HG02885 (cell line): ENCODE results near the gene CYP4F12.

Source experiments
- ATAC-seq: cut with Tn5 transposase; IDR thresholded peaks from one replicate; pipeline ENCODE4 v1.9.1; 2021; ENCODE audit warnings: mild to moderate bottlenecking; ENCODE audit not compliant: unreplicated experiment, poor library complexity

CYP4F12 gene, protein sequence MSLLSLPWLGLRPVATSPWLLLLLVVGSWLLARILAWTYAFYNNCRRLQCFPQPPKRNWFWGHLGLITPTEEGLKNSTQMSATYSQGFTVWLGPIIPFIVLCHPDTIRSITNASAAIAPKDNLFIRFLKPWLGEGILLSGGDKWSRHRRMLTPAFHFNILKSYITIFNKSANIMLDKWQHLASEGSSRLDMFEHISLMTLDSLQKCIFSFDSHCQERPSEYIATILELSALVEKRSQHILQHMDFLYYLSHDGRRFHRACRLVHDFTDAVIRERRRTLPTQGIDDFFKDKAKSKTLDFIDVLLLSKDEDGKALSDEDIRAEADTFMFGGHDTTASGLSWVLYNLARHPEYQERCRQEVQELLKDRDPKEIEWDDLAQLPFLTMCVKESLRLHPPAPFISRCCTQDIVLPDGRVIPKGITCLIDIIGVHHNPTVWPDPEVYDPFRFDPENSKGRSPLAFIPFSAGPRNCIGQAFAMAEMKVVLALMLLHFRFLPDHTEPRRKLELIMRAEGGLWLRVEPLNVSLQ

DNA sequence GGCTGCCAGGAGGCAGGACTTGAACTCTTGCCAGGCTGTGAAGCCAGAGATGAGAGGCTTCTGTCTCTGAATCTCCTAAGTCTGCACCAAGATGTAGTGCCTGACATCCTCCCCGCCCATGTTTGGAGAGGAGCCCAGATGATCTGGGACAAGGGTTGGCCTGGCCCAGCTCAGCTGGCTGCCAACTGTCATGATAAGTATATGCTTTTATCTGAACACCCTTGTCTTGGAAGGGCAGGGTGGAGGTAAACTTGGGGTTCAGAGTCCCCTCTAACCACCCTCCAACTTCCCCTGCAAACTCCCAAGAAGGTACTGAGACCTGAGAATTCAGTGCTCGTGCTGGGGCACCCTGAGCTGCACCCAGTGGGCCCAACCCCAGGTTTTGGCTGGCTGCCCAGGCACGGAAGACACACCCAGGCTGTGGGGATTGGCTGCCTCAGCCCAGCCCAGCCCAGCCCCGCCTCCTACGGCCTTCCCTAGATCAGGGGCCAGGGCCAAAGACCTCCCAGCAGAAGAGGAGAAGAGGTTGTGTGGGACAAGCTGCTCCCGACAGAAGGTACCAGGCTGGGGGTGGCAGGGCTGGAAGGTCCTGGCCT, at the start of gene CYP4F12:
Gene CYP4F12 (plus strand): TSS at position 508 of the 596 bp plus-strand sequence. CDS start 443 bp downstream, outside the sequence.
- no peak for ATAC-seq

DNA sequence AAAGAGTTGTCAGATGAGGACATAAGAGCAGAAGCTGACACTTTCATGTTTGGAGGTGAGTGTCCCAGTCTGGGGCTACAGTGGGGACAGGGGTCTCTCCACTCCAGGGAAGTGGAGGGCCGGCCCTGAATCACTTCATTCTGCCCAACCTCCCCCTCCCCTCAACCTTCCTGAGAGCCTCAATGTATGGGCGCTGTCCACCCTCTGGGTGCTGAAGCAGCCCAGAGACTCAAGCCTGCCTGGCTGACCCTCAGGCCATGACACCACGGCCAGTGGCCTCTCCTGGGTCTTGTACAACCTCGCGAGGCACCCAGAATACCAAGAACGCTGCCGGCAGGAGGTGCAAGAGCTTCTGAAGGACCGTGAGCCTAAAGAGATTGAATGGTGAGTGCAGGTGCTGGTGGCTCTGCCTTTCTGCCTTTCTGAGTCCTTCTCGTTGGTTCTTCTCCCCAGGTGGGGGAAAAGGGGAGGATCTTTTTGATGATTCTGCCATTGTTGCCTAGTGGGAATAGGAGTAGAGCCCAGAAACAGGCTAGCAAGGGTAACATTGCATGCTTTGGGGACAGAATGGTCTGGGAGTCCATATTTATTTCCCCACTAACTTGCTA, 49.1 kb upstream of the CYP4F12 start:
- no peak for ATAC-seq

DNA sequence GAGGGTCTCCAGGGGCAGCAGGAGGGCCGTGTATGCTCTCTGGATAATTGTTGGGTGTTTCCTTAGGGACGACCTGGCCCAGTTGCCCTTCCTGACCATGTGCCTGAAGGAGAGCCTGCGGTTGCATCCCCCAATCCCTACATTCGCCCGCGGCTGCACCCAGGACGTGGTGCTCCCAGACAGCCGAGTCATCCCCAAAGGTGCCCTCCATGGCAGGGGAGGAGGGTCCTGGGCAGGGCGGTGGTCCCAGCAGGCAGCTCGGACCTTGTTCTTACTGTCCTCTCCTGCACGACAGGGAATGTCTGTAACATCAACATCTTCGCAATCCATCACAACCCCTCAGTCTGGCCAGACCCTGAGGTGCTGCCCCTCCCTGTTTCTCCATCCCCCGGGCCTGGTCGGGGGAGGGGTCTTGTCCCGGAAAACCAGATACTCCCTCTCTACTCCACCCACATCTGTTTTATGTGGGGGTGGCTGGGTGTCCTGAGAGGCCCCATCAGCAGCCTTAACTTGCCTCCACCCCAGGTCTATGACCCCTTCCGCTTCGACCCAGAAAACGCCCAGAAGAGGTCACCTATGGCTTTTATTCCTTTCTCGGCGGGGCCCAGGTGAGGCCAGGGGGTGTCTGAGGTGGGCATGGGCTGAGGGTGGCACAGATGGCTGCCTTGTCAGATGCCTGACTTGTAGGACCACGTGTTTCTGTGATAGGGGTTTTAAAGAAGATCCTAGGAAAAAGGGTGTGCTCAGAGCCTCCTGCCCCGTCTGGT, 44.5 kb upstream of the CYP4F12 start:
- no peak for ATAC-seq

DNA sequence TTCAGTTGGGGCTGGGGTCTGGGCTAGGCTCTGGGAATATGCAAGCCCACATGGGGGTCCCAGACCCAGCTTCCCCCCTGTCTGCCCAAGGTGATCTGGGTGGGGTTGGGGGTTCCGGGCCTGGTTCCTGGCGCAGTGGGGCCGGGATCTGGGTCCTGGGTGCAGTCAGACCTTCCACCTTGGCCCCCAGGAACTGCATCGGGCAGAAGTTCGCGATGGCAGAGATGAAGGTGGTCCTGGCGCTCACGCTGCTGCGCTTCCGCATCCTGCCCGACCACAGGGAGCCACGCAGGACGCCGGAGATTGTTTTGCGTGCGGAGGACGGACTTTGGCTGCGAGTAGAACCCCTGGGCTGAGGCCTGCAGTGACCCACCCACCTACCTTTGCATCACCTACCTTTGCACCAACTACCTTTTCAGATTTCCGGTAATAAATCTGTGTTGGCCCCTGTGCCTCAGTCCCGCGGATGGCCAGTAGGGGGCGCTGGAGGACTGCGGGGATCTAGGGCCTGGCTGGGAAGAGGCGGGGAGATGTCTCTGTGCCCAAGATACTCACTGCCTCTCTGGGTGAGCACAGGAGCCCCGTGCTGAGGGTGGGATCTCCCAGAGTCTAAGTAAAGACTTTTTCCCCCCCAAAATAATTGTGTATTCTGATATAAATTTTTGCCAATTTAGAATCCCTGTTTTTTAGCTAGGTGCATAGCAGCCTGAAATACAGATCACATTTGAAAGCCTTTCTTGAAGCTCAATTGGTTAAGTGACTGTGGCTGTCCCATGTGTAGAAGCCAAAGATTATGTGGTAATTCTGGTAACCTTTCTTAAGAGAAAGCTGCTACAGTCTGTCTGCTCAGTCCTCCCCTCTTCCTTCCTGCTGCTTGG, 43.6 kb upstream of the CYP4F12 start:
- ATAC-seq = no peak

DNA sequence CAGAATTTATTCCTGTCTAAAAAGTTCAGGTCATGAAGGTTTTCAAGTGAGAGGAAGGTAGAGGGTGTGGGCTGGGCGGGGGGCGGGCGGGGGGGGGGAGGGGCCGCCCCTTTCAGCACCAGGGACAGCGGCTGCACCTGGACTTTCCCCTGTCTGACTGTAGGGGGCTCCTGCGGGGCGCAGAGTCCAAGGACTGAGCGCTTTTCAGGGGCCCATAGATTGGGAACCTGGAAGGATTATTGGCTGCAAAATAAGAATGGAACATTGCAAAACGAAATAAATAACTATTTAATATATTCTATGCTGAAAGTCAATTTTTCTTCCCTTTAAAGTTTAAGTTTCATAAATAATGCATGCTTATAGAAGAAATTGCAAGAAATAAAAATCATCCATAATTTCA, 41.1 kb upstream of the CYP4F12 start:
- ATAC-seq = no peak

DNA sequence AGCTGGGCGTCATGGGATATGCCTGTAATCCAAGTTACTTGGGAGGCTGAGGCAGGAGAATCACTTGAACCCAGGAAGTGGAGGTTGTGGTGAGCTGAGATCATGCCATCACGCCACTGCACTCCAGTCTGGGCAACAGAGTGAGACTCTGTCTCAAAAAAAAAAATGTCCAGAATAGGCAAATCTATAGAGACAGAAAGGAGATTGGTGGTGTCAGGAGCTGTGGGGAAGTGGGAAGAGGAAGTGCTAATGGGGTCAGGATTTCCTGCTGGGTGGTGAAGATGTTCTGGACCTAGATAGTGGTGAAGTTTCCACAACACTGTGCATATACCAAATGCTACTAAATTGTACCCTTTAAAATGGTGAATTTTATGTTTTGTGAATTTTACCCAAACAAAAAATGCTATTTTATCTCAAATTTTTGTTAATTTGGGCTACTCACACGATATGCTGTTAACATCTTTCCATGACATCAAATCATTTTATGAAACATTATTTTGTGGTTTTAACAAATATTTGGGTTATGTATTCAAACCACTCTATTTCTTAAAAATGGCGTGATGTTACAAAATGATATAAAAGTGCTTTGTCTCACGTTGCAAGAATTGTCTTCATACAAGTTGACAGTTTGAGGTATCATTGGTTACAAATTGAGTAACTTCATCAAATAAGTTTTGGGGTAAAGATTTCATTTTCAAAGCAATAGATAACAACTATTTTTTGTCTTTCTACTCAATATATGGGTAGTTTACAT, 39.6 kb upstream of the CYP4F12 start:
- no peak for ATAC-seq

DNA sequence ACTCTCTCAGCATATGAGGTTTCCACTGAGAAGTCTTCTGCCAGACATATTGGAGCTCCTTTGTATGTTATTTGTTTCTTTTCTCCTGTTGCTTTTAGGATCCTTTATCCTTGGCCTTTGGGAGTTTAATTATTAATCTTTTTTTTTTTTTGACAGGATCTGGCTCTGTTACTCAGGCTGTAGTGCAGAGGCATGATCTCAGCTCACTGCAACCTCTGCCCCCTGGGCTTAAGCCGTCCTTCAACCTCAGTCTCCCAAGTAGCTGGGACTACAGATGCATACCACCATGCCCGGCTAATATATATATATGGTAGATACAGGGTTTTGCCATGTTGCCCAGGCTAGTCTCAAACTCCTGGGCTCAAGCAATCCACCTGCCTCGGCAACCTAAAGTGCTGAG, 38.8 kb upstream of the CYP4F12 start:
- ATAC-seq = no peak

DNA sequence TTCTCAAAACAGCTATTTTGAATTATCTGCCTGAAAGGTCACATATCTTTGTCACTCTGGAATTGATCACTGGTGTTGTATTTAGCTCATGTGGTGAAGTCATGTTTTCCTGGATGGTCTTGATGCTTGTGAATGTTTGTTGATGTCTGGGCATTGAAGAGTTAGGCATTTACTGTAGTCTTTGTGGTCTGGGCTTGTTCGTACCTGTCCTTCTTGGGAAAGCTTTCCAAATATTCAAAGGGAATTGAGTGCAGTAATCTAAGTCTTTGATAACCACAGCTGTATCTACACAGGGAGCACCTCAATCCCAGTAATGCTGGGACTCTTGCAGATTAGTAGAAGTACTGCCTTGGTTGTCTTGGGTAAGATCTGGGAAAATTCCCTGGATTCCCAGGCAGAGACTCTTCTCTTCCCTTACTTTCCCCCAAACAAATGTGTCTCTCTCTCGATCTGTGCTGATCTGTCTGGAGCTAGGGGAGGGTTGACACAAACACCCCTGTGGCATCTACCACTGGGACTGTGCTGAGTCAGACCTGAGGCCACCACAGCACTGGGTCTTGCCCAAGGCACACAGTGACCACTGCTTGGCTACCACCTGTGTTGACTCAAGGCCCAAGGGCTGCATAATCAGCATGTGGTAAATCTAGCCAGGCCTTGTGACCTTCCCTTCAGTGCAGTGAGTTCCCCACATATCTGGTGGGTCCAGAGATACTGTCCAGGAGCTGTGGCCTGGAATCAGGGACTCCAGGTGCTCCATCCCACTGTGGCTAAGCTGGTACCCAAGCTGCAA, 37.7 kb upstream of the CYP4F12 start:
- ATAC-seq = no peak

DNA sequence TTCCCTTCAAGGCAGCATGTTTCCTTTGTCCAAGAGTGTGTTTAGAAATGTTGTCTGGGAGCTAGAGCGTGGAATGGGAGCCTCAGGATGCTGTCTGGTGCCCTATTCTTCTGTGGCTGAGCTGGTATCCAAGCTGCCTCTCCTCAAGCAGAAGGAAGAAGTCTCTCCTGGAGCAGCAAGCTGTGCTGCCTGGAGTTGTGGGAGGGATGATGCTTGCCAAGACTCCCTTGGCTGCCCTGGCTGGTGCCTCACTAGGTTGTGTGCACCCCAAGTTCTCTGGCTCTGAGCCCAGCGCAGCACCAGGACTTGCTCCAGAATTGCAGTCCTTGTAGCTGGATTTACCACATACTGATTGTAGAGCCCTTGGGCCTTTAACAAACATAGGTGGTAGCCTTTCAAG, 36.9 kb upstream of the CYP4F12 start:
- no peak for ATAC-seq

DNA sequence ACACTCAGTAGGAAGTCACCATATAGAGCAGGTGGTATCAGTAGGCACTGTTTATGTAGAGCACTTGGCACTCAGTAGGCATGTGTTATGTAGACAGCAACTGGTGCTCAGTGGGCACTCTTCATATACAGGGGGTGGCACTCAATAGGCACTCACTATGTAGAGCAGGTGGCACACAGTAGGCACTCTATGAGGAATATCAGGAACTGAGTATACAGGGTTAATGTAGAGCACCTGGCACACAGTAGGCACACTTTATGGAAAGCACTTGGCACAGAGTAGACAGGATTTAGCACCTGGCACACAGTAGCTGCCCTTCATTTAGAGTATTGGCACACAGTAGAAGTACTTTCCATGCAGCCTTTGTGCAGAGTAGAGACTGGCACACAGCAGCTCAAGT, 33.3 kb upstream of the CYP4F12 start:
- ATAC-seq = no peak

DNA sequence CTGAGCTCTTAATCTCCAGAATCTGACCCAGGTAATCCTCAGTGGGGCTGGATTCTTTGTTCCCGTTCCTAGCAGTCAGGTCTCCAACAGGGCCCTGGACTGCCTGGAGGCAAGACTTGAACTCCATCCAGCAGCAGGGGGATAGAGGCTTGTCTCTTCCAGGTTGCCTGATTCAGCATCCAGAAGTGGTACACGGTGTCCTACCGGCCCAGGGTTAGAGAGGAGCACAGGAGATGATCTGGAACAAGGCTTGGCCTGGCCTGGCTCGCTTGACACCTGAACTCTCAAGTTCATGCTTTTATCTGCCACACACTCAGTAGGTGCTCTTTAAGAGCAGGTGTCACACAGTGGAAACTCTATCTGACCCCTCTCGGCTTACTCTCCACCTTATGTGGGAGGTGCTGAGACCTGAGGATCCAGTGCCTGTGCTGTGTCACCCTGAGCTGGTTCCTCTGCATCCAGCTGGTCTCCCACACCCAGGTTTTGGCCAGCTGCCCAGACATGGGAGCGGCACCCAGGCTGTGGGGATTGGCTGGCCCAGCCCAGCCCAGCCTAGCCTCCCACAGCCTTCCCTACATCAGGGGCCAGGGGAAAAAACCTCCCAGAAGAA, 32.5 kb upstream of the CYP4F12 start, which contains the start of gene CYP4F3:
Gene CYP4F3 (plus strand): TSS at position 604 of the 610 bp plus-strand sequence. CDS start 519 bp downstream, outside the sequence.
- no peak for ATAC-seq

DNA sequence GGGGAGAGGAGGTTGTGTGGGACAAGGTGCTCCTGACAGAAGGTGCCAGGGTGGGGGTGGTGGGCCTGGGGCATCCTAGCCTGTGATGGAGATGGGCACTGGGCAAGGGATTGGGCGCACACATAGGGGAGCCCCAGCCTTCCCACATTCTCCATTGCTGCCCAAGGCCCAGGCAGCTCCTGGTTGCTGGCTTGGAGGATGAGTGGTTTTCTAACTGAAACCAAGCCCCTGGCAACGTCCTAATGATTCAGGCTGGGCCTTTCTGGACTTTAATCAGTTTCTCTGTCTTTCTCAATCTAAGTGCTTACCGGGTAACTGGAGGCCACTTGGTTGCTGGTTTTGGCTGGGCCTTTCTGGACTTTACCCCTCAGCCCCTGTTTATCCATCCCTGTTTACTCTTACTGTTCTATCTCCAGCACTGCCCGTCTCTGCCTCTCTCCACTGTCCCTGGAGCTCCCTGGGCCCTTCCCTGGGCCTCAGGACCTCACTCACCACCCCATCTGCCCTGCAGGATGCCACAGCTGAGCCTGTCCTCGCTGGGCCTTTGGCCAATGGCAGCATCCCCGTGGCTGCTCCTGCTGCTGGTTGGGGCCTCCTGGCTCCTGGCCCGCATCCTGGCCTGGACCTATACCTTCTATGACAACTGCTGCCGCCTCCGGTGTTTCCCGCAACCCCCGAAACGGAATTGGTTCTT, 31.8 kb upstream of the CYP4F12 start:
- ATAC-seq = no peak

DNA sequence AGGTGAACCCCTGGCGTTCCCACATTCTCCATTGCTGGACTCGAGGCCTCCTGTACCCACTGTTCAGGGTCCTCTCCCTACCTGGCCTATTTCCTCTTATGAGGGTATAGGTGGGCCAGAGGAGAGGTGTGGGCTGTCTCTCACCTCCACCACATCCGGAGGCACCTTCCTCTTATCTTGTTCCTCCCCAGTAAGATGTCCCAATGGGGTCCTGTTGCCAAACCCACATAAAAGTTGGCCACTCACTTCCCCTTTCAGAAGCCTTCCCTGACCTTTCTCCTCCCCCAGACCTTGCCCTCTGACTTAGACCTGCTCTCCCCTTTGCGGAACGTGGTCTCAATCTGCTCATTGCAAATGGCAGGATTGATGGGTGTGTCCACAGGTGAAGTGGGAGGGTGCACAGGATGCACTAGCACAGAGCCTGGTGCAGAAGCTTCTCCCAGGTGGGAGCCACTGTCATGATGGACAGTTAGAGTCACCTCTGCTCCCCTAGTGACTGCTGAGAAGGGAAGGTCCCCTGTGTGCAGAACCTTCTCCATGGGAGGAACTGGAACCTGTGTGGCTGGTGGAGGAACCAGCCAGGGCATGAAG, 30.9 kb upstream of the CYP4F12 start:
- ATAC-seq = no peak

DNA sequence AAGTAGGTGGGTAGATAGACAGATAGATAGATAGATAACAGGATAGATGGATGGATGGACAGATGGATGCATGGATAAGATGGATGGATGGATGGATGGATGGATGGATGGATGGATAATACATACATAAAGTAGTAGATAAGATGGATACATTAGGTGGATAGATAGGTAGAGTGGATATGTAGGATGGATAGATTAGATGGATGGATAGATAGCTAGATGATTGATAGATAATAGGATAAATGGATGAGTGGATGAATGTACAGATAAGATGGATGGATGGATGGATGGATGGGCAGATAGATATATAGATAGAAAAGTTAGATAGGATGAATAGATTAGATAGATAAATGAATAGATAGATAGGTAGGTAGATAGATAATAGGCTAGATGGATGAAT, 30.1 kb upstream of the CYP4F12 start:
- ATAC-seq = no peak

DNA sequence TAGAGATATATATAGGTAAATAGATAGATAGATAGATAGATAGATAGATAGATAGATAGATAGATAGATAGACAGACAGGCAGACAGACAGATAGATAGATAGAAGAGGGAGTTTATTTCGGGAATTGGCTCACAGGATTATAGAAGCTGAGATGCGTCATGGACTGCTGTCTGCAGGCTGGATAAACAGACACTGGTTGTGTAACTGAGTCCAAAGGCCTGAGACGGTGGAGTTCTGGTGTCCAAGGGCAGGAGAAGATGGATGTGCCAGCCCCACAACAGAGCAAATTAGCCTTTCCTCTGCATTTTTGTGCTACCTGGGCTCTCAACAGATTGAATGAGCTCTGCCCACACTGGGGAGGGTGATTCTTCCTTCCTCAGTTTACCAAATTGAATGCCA, 29.5 kb upstream of the CYP4F12 start:
- no peak for ATAC-seq

DNA sequence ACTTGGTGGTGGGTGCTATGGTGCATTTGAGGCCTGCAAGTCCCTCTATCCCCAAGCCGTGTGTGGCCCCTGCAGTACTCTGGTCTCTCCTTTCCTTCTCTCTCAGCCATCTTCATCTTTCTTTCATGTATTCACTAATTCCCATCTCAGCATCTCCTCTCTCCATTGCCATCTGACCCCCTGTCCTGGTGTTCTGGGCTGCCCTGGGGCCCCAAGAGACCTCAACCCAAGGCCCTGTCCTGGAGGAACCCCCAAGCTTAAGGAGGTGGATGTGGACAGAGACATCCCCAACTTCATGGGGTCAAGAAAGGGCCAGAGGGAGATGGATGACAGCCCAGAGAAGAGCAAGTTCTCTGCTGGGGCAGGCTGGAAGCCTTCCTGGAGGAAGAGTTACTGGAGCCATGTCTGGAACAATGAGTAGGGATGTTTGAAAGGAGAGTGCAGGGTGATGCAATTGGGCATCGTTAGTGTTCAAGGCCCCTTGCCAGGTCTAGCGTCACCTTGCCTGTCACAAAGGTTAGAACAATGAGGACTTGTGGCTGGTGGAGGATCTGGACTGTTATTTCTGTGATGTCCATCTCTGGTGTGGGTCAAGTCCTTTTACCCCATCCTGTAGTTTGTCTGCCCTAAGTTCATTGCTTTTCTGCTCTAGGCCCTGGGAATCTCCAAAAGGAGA, 28.7 kb upstream of the CYP4F12 start:
- ATAC-seq = no peak
